GM19395 (cell line): ENCODE data around the gene YKT6.

Experiments used
- ATAC-seq: cut with Tn5 transposase; IDR thresholded peaks from one replicate; pipeline ENCODE4 v1.9.1; 2021; ENCODE audit warnings: mild to moderate bottlenecking, moderate library complexity; ENCODE audit not compliant: unreplicated experiment

YKT6 gene

DNA sequence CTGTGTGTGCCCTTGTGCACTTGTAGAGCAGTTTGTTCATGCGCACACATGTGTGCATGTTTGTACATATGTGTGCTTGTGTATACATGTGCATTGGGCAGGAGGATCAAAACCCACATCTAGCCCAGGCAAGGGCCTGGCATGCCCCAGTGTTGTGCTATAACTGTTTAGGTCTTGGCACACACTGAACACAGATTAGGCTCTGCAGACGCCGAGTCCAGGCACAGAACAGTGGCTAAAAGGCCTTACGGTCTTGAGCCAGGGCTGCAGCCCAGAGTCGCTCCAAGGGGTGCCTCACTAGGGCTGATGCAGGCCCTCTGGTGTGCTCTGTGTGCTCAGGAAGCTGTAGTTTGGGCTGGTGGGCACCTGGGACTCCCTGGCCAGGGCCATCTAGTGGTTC is 55.7 kb downstream of the YKT6 start:
- ATAC-seq, result no peak

DNA sequence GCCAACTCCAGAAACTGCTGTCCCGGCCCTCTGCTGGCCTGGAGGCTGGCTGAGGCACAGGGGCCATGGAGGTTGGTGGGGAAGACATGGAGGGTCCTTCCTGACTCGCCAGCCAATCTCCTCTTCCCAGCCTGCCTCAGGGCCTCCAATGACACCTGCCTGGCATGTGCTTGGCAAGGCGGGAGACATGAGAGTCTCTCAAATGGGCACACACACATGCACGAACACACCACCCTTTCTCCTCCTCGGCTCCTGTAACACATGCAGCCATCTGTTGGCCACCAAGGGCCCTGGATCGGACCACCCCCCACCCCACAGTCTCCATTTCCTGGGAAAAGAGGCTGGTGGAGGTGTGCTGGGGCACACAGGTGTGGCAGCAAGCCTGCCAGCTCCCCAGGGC is 56.4 kb downstream of the YKT6 start:
- no peak for ATAC-seq

DNA sequence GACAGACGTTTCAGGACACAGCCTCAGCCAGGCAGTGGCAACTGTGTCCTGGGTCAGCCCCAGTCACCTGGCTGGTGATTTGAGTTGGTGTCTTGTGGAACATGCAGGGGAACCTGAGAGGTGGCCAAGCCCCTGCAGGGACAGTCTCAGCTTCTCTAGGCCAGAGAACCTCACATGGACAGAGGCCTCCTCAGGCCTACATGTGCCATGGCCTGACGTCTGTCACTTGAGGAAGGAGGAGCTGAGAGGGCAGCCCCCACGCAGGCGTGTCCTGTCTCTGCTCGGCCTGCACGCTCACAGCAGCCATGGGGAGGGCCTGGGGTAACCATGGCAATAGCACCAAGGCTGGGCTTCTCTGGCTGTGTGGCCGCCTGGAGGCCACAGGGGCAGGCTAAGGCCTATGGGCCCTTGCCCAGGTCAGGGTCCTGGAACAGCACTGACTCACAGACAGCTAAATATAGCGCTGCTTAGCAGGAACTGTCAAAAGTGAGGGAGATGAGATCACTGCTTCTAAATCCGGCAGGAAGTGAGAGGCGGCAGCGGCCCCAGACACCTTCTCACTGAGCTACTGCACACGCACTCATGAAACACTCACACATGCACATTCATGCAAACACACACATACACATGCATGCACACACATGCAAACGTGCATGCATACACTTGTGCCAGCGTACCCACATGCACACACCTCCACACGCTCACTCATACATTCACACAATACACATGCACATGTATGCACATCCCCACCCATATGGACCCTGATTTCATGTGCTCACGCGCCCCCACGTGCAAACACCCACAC is 57.0 kb downstream of the YKT6 start:
- ATAC-seq, result peak; percentile 95

DNA sequence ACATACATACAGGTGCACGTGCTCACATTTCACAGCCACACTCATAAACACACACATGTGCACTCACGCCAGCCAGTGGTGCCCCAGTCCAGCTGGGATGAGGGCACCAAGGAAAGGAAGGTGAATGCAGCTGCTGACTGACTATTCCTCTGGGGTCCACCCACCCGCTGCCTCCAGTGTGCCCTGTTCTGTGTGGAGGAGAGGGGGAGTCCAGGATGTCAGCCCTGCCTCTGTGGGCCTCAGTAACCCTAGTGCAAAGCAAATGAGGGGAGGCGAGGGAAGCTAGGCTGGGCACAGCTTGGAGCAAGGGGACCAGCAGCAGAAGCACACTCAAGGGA is 57.6 kb downstream of the YKT6 start:
- no peak for ATAC-seq

DNA sequence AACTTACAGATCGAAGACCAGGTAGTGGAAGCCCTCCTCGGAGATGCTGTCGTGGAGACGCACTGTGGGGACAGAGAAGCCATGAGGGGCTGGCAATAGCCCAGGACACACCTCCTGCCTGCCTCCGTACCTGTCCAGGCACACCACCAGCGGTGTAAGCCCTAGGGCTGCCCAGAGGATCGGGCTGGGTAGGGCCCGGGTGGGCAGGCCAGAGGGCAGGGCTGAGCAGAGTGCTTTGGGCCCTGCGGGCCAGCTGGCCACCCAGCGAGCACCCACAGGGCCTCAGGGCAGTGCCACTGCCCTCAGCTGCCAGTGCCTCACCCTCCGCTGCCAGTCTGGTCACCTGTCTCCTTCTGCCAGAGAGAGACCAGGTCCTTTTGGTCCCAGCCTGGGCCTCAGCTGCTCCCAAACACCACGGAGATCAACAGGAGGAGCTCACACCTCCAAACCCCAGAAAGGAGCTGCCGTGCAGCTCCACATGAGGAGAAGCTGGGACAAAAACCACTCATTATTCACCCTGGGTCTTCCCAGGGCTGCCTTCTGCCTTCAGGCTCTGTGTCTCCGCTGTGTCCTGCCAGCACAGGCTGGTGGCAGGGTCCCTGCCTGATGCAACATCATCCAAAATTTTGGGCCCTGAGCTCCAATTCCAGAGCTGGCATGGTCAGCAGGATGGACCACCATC is 58.2 kb downstream of the YKT6 start:
- ATAC-seq, result no peak

DNA sequence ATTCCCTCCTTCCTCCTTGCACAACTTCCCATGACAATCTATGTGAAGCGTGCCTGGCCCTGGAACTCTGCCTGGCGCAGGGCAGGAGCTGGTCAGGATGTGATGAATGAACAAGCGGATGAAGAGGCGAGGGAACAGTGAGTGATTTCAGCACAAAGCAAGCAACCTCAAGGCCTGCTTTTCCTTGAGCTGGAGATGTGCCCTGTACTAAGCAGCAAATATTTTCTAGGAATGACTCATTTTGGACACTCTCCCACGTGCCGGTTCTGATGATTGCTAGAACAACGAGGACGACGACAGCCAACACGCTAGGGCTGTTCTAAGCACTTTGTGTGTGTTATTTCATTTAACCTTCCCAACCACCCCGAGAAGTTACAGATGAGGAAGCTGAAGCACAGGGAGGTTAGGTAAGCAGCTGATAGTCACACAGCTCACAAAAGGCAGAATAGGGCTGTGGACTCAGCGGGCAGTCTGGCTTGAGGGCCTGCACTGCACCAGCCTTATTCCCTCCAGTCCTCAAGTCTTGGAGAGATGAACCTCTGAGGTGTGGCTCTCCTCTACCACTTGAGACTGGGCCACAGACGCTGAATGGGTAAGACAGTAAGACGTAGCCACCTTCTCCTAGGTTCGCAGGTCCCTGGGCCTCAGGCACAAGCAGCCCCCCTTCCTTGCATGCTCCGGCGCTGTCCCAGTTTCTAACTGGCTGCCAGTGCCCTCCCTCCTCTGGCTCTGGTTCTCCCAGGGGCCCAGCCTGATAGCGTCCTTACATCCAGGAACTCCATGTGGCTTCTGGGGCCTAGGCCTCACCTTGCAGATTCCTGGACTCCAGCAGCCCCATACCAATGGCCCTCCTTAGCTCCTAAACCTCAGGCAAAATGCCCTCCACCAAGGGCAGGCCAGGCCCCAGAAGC is 59.0 kb downstream of the YKT6 start:
- ATAC-seq, result no peak

DNA sequence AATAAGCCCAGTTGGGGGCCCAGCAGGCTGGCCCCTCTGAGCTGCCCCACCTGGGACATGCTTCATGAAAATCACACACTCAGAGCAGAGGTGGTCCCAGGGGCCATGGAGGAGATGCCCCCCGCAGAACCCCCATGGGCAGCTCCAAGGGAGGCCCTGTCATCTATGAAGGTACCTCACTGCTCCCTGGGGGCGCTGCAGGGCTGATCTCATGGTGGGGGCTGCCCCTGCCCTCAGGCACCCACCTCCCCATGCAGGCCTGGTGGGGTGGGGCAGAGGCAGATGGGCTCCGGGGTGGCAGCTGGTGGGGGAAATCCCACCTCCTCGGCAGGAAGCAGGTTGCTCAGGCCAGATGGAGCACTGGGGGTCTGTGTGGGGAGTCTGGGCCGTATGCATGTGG is 60.5 kb downstream of the YKT6 start:
- no peak for ATAC-seq

DNA sequence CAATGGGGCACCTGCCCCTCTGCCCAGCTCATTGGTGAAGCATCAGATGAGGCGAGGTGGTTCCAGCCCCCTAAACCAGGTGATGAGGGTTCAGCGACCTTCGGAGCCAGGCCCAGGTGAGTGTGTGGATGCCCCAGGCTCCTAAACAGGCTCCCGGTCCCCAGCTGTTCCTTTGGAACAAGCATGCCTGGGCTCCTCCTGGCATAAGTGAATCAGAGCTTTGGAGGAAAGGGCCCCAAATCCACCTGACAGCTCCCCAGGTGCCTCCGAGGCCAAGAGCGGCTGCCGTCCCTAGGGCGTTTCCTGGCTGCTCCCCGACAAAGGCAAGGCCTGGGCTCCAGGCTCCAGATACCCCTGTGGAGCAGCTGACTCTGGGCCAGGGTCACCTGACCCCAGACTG is 61.3 kb downstream of the YKT6 start:
- no peak for ATAC-seq

DNA sequence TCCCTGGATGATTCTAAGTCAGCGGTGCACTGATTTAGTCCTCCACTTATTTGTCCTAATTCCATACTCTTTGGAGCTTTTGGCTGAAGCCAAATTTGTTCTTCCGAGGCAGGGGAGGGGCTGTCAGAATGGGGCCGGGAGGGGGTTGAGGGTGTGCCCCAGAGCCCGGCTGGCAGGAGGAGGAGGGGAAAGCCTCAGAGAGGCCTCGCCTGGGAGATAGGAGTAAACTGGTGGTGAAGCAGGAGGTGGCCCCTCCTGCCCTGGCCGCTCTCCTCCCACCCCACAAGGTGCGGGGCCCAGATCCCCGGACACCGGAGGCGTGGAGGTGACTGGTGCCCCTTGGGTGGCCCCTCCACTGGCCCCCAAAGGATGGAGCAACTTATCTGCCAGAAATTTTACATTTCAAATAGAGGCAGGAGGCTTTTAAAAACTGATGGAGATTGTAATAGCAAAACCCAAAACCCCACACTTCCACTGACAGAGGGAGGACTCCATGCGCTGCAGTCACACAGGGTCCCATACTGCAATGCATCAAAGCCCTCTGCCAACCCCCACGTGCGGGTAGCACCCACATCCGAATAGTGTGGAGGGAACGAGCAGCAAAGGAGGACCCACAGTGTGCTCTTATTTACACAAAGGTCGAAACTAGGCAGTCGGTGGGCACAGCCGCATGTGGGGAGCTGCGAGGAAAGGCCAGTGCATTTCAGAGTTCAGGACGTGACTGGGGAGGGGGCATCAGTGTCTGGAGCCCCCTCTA is 62.7 kb downstream of the YKT6 start:
- no peak for ATAC-seq
